ENCODE data around the gene TADA2A.

GRCh38 chr17:37400505-37400904 is 6.2 kb upstream of the TADA2A start:
- TF ChIP-seq CTCF (IDR thresholded peaks at IDR 0.05) (no peak), POLR2A (IDR thresholded peaks at IDR 0.05; ENCODE audit: low read length) (no peak), MAX (IDR thresholded peaks at IDR 0.05) (no peak), ZSCAN20 (CRISPR knock-in tag; IDR thresholded peaks at IDR 0.05) (no peak), RCOR1 (IDR thresholded peaks at IDR 0.05; ENCODE audit: low read depth, low read length) (no peak), RFX5 (IDR thresholded peaks at IDR 0.05) (no peak), HOXA7 (CRISPR knock-in tag; IDR thresholded peaks at IDR 0.05) (0 out of 2 replicates have a peak, but pooled peaks have one; percentile 36), JUNB (IDR thresholded peaks at IDR 0.05) (no peak), CHD2 (IDR thresholded peaks at IDR 0.05; ENCODE audit: low read length, partially characterized antibody) (no peak), CBX8 (IDR thresholded peaks at IDR 0.05) (no peak), TP53 (CRISPR knock-in tag; IDR thresholded peaks at IDR 0.05) (no peak), JUN (IDR thresholded peaks at IDR 0.05) (no peak)
